Liver (tissue), 9 donors: ENCODE data around the gene DSCAML1. TPM values are rescaled to one million over a fixed set of nuclear protein-coding genes. Genes with fewer than 3 reads are reported as not detected.

Experiments
- DNase-seq: peaks from one replicate; pipeline ENCODE4 v3.0.0-alpha.2; 2017; ENCODE audit warnings: low spot score
- H3K27ac ChIP-seq, 2 donors: one replicate each; pipeline ENCODE4 v1.7.0; 2013; ENCODE audit warnings: inconsistent platforms in 2 of 2, low read length in 2 of 2, control low read depth in 1 of 2, low read depth in 1 of 2, mild to moderate bottlenecking in 1 of 2
- H3K27me3 ChIP-seq, 4 donors: one replicate each; pipeline versions ENCODE4 v1.6.1 to v1.7.0; 2013; ENCODE audit warnings: low read length in 3 of 4, inconsistent platforms in 1 of 4, mild to moderate bottlenecking in 1 of 4, moderate library complexity in 1 of 4; ENCODE audit not compliant: control insufficient read depth in 4 of 4, insufficient read depth in 4 of 4
- H3K36me3 ChIP-seq, 4 donors: one replicate each; pipeline versions ENCODE4 v1.6.1 to v1.7.0; 2013; ENCODE audit warnings: low read length in 3 of 4, mild to moderate bottlenecking in 3 of 4, low read depth in 1 of 4, moderate library complexity in 1 of 4; ENCODE audit not compliant: control insufficient read depth in 4 of 4, insufficient read depth in 3 of 4
- H3K4me1 ChIP-seq, 4 donors: one replicate each; pipeline versions ENCODE4 v1.6.1 to v1.7.0; 2013; ENCODE audit warnings: low read length in 3 of 4, mild to moderate bottlenecking in 3 of 4, moderate library complexity in 1 of 4; ENCODE audit not compliant: control insufficient read depth in 4 of 4, insufficient read depth in 4 of 4
- H3K4me3 ChIP-seq, 3 donors: one replicate each; pipeline versions ENCODE4 v1.6.1 to v1.7.0; 2013; ENCODE audit warnings: low read length in 3 of 3, control low read depth in 1 of 3, low read depth in 1 of 3, mild to moderate bottlenecking in 1 of 3
- H3K9ac ChIP-seq, 2 donors: one replicate each; pipeline ENCODE4 v1.7.0; 2013; ENCODE audit warnings: low read length in 2 of 2, mild to moderate bottlenecking in 2 of 2, moderate library complexity in 2 of 2, control low read depth in 1 of 2, low read depth in 1 of 2
- H3K9me3 ChIP-seq, 4 donors: one replicate each; pipeline versions ENCODE4 v1.6.1 to v1.7.0; 2013; ENCODE audit warnings: low read length in 3 of 4; ENCODE audit not compliant: control insufficient read depth in 4 of 4
- CTCF ChIP-seq: fragments of 150-350 bp; IDR thresholded peaks from 2 replicates; pipeline ENCODE4 v1.5.1; 2017; ENCODE audit warnings: improper control_type of control experiment, low read depth, low read length; ENCODE audit not compliant: missing input control
- EGR1 ChIP-seq, 2 donors: IDR thresholded peaks; 2 replicates each; pipeline ENCODE4 v1.6.1; 2016 to 2018; ENCODE audit warnings: antibody characterized with exemption in 2 of 2, low read depth in 2 of 2
- FOXA1 ChIP-seq: IDR thresholded peaks from 2 replicates; pipeline ENCODE4 v1.6.1; 2016; ENCODE audit warnings: antibody characterized with exemption
- FOXA2 ChIP-seq: IDR thresholded peaks from 2 replicates; pipeline ENCODE4 v1.6.1; 2016; ENCODE audit warnings: antibody characterized with exemption
- GABPA ChIP-seq, 2 donors: IDR thresholded peaks in 1 of 2; conservative IDR thresholded peaks in 1 of 2; 2 replicates each; pipeline ENCODE4 v1.6.1; 2016; ENCODE audit warnings: antibody characterized with exemption in 2 of 2, mild to moderate bottlenecking in 1 of 2, moderate library complexity in 1 of 2
- HNF4A ChIP-seq, 2 donors: conservative IDR thresholded peaks; 2 replicates each; pipeline ENCODE4 v1.6.1; 2016; ENCODE audit warnings: antibody characterized with exemption in 2 of 2, mild to moderate bottlenecking in 2 of 2
- HNF4G ChIP-seq: IDR thresholded peaks from 2 replicates; pipeline ENCODE4 v1.6.1; 2016; ENCODE audit warnings: antibody characterized with exemption
- JUND ChIP-seq, 2 donors: IDR thresholded peaks; 2 replicates each; pipeline ENCODE4 v1.6.1; 2016; ENCODE audit warnings: antibody characterized with exemption in 2 of 2
- MAX ChIP-seq: IDR thresholded peaks from 2 replicates; pipeline ENCODE4 v1.6.1; 2016; ENCODE audit warnings: antibody characterized with exemption
- NR2F2 ChIP-seq: IDR thresholded peaks from 2 replicates; pipeline ENCODE4 v1.6.1; 2016; ENCODE audit warnings: antibody characterized with exemption
- RAD21 ChIP-seq, 2 donors: IDR thresholded peaks; 2 replicates each; pipeline ENCODE4 v1.6.1; 2016; ENCODE audit warnings: antibody characterized with exemption in 2 of 2, mild to moderate bottlenecking in 2 of 2
- REST ChIP-seq: IDR thresholded peaks from 2 replicates; pipeline ENCODE4 v1.6.1; 2016; ENCODE audit warnings: antibody characterized with exemption, mild to moderate bottlenecking
- RXRA ChIP-seq, 2 donors: IDR thresholded peaks; 2 replicates each; pipeline ENCODE4 v1.6.1; 2017 to 2018; ENCODE audit warnings: antibody characterized with exemption in 2 of 2, mild to moderate bottlenecking in 1 of 2
- SP1 ChIP-seq: IDR thresholded peaks from 2 replicates; pipeline ENCODE4 v1.6.1; 2018; ENCODE audit warnings: antibody characterized with exemption, mild to moderate bottlenecking
- YY1 ChIP-seq: IDR thresholded peaks from 2 replicates; pipeline ENCODE4 v1.6.1; 2016; ENCODE audit warnings: antibody characterized with exemption, mild to moderate bottlenecking
- ZBTB33 ChIP-seq: IDR thresholded peaks from 2 replicates; pipeline ENCODE4 v1.6.1; 2016; ENCODE audit warnings: antibody characterized with exemption
- WGBS: extraction: QIAGEN DNeasy Blood & Tissue Kit; methylation state at CpG from one replicate; pipeline ENCODE4 v1.1.7; 2013; 5-methylcytosine and 5-hydroxymethylcytosine counted together
- polyA plus RNA-seq, 2 donors: library from polyadenylated mRNA; stranded (reverse) in 1 of 2; unstranded in 1 of 2; fragments of 200-250 nt in 1 of 2; fragments of >200 nt in 1 of 2; fragmentation: Nextera tagmentation in 1 of 2; extraction: Ambion mirVana in 1 of 2; gene quantifications; one replicate each; pipeline versions ENCODE4 v1.2.1 to v1.2.3, GENCODE V29; 2013 to 2015
- total RNA-seq, 2 donors: library from RNA; depleted of rRNA; stranded (reverse); fragments of >200 nt; gene quantifications; one replicate each; pipeline ENCODE4 v1.2.3, GENCODE V29; 2014
- TF ChIP-seq, protein P1 (sequence below): IDR thresholded peaks from 2 replicates; pipeline ENCODE4 v1.6.1; 2016; ENCODE audit warnings: antibody characterized with exemption
- donor health status: healthy.
- donor health status: healthy.
- donor health status: healthy.
- donor health status: healthy.
- donor health status: healthy.

The DSCAML1 gene
- total and polyA plus RNA-seq, 4 donors, result 0.07 to 0.42 (median 0.20) TPM

DNA sequence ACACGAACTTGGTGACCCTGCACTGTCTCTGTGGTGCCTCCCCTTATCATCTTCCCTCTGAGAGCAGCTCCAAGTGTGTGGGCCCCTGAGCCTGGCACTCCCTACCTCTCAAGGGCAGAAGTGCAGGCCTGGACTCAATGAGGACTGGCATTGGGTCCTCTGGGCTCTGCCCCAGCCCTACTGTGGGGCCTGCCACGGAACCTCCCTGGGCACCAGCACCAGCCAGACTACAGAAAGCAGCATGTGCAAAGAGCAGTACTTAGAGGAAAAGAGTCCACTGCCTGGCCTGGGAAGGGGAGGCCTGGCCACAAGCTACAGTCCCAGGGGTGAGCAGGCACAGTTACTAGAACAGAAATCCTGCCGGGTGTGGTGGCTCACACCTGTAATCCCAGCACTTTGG is 222.5 kb downstream of the DSCAML1 start:
- H3K9ac ChIP-seq, result no peak overlapping the region
- DNase-seq, result no peak
- H3K4me3 ChIP-seq, result no peak overlapping the region
- H3K27me3 ChIP-seq, result peaks cover 0 to 3% (median 0%) of the 10 kb centered on the region in 4 donors
- H3K4me1 ChIP-seq, result no peaks in the 10 kb centered on the region
- no peaks in the 10 kb centered on the region for H3K9me3 ChIP-seq
- H3K36me3 ChIP-seq, result no peaks in the 10 kb centered on the region
- no peak for TF ChIP-seq EGR1 (IDR thresholded peaks at IDR 0.05; ENCODE audit: low read depth in 2 of 2)
- no peak for TF ChIP-seq NR2F2
- no peak for TF ChIP-seq CTCF
- no peak for TF ChIP-seq FOXA1
- TF ChIP-seq HNF4G, result no peak
- TF ChIP-seq RXRA (IDR thresholded peaks at IDR 0.05), result no peak
- no peak for TF ChIP-seq JUND (IDR thresholded peaks at IDR 0.05)
- TF ChIP-seq RAD21 (IDR thresholded peaks at IDR 0.05), result no peak
- TF ChIP-seq YY1, result no peak
- TF ChIP-seq ZBTB33, result no peak
- TF ChIP-seq, protein P1, sequence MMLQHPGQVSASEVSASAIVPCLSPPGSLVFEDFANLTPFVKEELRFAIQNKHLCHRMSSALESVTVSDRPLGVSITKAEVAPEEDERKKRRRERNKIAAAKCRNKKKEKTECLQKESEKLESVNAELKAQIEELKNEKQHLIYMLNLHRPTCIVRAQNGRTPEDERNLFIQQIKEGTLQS, result no peak
- TF ChIP-seq GABPA (IDR thresholded peaks at IDR 0.05 in 1 of 2, conservative IDR thresholded peaks at IDR 0.05 in 1 of 2), result no peak
- TF ChIP-seq HNF4A (conservative IDR thresholded peaks at IDR 0.05), result no peak
- TF ChIP-seq FOXA2, result no peak
- TF ChIP-seq SP1, result no peak
- WGBS, result 89% methylated on average over 3 of the region's 3 CpGs
- H3K27ac ChIP-seq, result no peak overlapping the region

DNA sequence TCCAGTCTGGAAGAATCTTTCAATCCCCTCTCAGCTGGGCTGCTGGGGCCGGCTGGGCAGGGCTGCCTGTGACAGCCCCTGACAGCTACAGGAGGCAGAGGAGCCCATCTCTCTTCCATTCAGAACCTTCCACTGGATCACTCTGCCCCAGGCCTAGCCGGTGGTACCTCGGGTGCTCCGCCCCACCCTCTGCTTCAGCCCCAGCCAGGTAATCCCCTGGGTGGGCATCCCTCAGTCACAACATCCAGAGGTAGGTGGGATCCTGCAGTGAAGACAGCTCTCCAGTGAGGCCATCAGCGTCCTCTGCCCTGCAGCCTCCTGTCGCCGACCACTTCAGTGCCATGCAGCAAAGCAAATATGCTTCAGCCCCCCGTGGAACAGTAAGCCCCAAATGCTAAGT is 223.7 kb downstream of the DSCAML1 start:
- Histone ChIP-seq H3K27ac (no peak overlapping the region), H3K9ac (no peak overlapping the region), H3K27me3 (peaks cover 0 to 3% (median 0%) of the 10 kb centered on the region in 4 donors), H3K4me3 (no peak overlapping the region), H3K4me1 (no peaks in the 10 kb centered on the region), H3K36me3 (no peaks in the 10 kb centered on the region), H3K9me3 (no peaks in the 10 kb centered on the region)
- TF ChIP-seq NR2F2 (no peak), HNF4G (no peak), REST (no peak), FOXA1 (no peak), MAX (no peak), FOXA2 (no peak)
- TF ChIP-seq, protein P1, result no peak
- no peak for DNase-seq
- WGBS, result 88% methylated on average over 8 of the region's 8 CpGs
